Liver (tissue), 9 donors: Measurements from ENCODE around the gene ELL. TPM values are rescaled to one million over a fixed set of nuclear protein-coding genes. Genes with fewer than 3 reads are reported as not detected.
A peak's percentile ranks its signal among the peaks of the same experiment; 100 is the strongest.

Experiments used
- DNase-seq: peaks from one replicate; pipeline ENCODE4 v3.0.0-alpha.2; 2017; ENCODE audit warnings: low spot score
- H3K27ac ChIP-seq, 2 donors: one replicate each; pipeline ENCODE4 v1.7.0; 2013; ENCODE audit warnings: inconsistent platforms in 2 of 2, low read length in 2 of 2, control low read depth in 1 of 2, low read depth in 1 of 2, mild to moderate bottlenecking in 1 of 2
- H3K27me3 ChIP-seq, 4 donors: one replicate each; pipeline versions ENCODE4 v1.6.1 to v1.7.0; 2013; ENCODE audit warnings: low read length in 3 of 4, inconsistent platforms in 1 of 4, mild to moderate bottlenecking in 1 of 4, moderate library complexity in 1 of 4; ENCODE audit not compliant: control insufficient read depth in 4 of 4, insufficient read depth in 4 of 4
- H3K36me3 ChIP-seq, 4 donors: one replicate each; pipeline versions ENCODE4 v1.6.1 to v1.7.0; 2013; ENCODE audit warnings: low read length in 3 of 4, mild to moderate bottlenecking in 3 of 4, low read depth in 1 of 4, moderate library complexity in 1 of 4; ENCODE audit not compliant: control insufficient read depth in 4 of 4, insufficient read depth in 3 of 4
- H3K4me1 ChIP-seq, 4 donors: one replicate each; pipeline versions ENCODE4 v1.6.1 to v1.7.0; 2013; ENCODE audit warnings: low read length in 3 of 4, mild to moderate bottlenecking in 3 of 4, moderate library complexity in 1 of 4; ENCODE audit not compliant: control insufficient read depth in 4 of 4, insufficient read depth in 4 of 4
- H3K4me3 ChIP-seq, 3 donors: one replicate each; pipeline versions ENCODE4 v1.6.1 to v1.7.0; 2013; ENCODE audit warnings: low read length in 3 of 3, control low read depth in 1 of 3, low read depth in 1 of 3, mild to moderate bottlenecking in 1 of 3
- H3K9ac ChIP-seq, 2 donors: one replicate each; pipeline ENCODE4 v1.7.0; 2013; ENCODE audit warnings: low read length in 2 of 2, mild to moderate bottlenecking in 2 of 2, moderate library complexity in 2 of 2, control low read depth in 1 of 2, low read depth in 1 of 2
- H3K9me3 ChIP-seq, 4 donors: one replicate each; pipeline versions ENCODE4 v1.6.1 to v1.7.0; 2013; ENCODE audit warnings: low read length in 3 of 4; ENCODE audit not compliant: control insufficient read depth in 4 of 4
- EGR1 ChIP-seq, 2 donors: IDR thresholded peaks; 2 replicates each; pipeline ENCODE4 v1.6.1; 2016 to 2018; ENCODE audit warnings: antibody characterized with exemption in 2 of 2, low read depth in 2 of 2
- FOXA1 ChIP-seq: IDR thresholded peaks from 2 replicates; pipeline ENCODE4 v1.6.1; 2016; ENCODE audit warnings: antibody characterized with exemption
- FOXA2 ChIP-seq: IDR thresholded peaks from 2 replicates; pipeline ENCODE4 v1.6.1; 2016; ENCODE audit warnings: antibody characterized with exemption
- GABPA ChIP-seq, 2 donors: IDR thresholded peaks in 1 of 2; conservative IDR thresholded peaks in 1 of 2; 2 replicates each; pipeline ENCODE4 v1.6.1; 2016; ENCODE audit warnings: antibody characterized with exemption in 2 of 2, mild to moderate bottlenecking in 1 of 2, moderate library complexity in 1 of 2
- HNF4A ChIP-seq, 2 donors: conservative IDR thresholded peaks; 2 replicates each; pipeline ENCODE4 v1.6.1; 2016; ENCODE audit warnings: antibody characterized with exemption in 2 of 2, mild to moderate bottlenecking in 2 of 2
- HNF4G ChIP-seq: IDR thresholded peaks from 2 replicates; pipeline ENCODE4 v1.6.1; 2016; ENCODE audit warnings: antibody characterized with exemption
- JUND ChIP-seq, 2 donors: IDR thresholded peaks; 2 replicates each; pipeline ENCODE4 v1.6.1; 2016; ENCODE audit warnings: antibody characterized with exemption in 2 of 2
- NR2F2 ChIP-seq: IDR thresholded peaks from 2 replicates; pipeline ENCODE4 v1.6.1; 2016; ENCODE audit warnings: antibody characterized with exemption
- RAD21 ChIP-seq, 2 donors: IDR thresholded peaks; 2 replicates each; pipeline ENCODE4 v1.6.1; 2016; ENCODE audit warnings: antibody characterized with exemption in 2 of 2, mild to moderate bottlenecking in 2 of 2
- RXRA ChIP-seq, 2 donors: IDR thresholded peaks; 2 replicates each; pipeline ENCODE4 v1.6.1; 2017 to 2018; ENCODE audit warnings: antibody characterized with exemption in 2 of 2, mild to moderate bottlenecking in 1 of 2
- SP1 ChIP-seq: IDR thresholded peaks from 2 replicates; pipeline ENCODE4 v1.6.1; 2018; ENCODE audit warnings: antibody characterized with exemption, mild to moderate bottlenecking
- TAF1 ChIP-seq: conservative IDR thresholded peaks from 2 replicates; pipeline ENCODE4 v1.6.1; 2016; ENCODE audit warnings: antibody characterized with exemption, mild to moderate bottlenecking
- YY1 ChIP-seq: IDR thresholded peaks from 2 replicates; pipeline ENCODE4 v1.6.1; 2016; ENCODE audit warnings: antibody characterized with exemption, mild to moderate bottlenecking
- WGBS: extraction: QIAGEN DNeasy Blood & Tissue Kit; methylation state at CpG from one replicate; pipeline ENCODE4 v1.1.7; 2013; 5-methylcytosine and 5-hydroxymethylcytosine counted together
- polyA plus RNA-seq, 2 donors: library from polyadenylated mRNA; stranded (reverse) in 1 of 2; unstranded in 1 of 2; fragments of 200-250 nt in 1 of 2; fragments of >200 nt in 1 of 2; fragmentation: Nextera tagmentation in 1 of 2; extraction: Ambion mirVana in 1 of 2; gene quantifications; one replicate each; pipeline versions ENCODE4 v1.2.1 to v1.2.3, GENCODE V29; 2013 to 2015
- total RNA-seq, 2 donors: library from RNA; depleted of rRNA; stranded (reverse); fragments of >200 nt; gene quantifications; one replicate each; pipeline ENCODE4 v1.2.3, GENCODE V29; 2014
- TF ChIP-seq, protein P1 (sequence below): IDR thresholded peaks from 2 replicates; pipeline ENCODE4 v1.6.1; 2016; ENCODE audit warnings: antibody characterized with exemption
- TF ChIP-seq, protein P2 (sequence below): fragments of 150-350 bp; IDR thresholded peaks from 2 replicates; pipeline ENCODE4 v1.5.1; 2017; ENCODE audit warnings: improper control_type of control experiment, low read depth, low read length; ENCODE audit not compliant: missing input control
- TF ChIP-seq, protein P3 (sequence below): IDR thresholded peaks from 2 replicates; pipeline ENCODE4 v1.6.1; 2016; ENCODE audit warnings: antibody characterized with exemption
- TF ChIP-seq, protein P4 (sequence below): IDR thresholded peaks from 2 replicates; pipeline ENCODE4 v1.6.1; 2016; ENCODE audit warnings: antibody characterized with exemption
- TF ChIP-seq, protein P5 (sequence below): IDR thresholded peaks from 2 replicates; pipeline ENCODE4 v1.6.1; 2016; ENCODE audit warnings: antibody characterized with exemption, mild to moderate bottlenecking
- donor health status: healthy.
- donor health status: healthy.
- donor health status: healthy.
- donor health status: healthy.
- donor health status: healthy.

The ELL gene
- total and polyA plus RNA-seq, 4 donors = 4.5 to 10.5 (median 6.6) TPM

DNA sequence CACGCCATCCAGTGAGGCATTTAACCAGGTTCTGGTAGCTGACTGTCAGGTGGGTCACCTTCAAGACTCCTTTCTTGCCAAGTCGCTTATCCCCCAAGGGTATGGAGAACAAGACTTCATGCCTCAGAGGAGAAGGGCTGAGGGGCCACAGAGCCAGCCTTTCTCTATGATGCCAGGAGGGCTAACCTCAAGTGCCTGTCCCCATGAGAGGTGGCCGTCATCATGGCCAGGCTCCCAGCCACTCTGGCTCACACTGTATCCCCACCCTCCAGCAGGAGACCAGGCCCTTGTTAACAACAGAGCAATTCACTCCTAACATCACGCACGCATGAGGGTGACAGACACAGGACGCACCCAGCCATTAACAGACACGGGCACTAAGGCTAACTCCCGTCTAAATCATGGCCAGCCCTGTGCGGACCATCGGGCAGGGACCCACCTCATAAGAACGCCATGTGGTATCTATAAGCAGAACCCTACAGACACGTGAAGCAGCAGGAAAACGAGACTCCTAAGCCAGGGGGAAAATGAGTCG is 45.3 kb downstream of the ELL start:
- H3K27ac ChIP-seq = peak overlapping the region in 1 of 2 donors; percentile 46

DNA sequence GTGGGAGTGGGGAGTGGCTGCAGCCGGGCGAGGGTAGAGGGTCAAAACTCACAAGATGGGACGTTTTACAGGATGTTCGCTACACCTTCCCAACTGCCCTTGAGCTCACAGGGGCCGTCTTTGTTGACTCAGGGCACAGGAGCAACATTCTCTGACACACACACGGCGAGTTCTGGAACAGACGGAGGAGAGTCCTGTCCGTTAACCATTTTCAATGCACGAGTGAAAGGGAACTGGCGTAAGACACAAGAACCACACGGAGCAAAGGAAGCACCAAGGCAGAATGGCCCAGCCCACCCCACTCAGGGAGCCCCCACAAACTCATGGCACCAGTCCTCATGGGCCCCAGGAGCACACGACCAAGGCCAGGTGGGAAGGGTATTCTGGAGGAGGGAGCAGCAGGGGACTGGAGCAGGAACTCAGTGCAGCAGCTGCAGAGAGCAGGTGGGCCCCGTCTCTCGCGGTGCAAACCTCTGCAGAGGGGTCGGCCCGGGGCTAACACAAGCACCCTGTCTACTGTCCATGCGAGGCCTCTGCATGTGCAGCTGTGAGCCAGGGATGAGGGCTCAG is 46.0 kb downstream of the ELL start:
- no peaks in the 10 kb centered on the region for H3K27me3 ChIP-seq
- H3K4me3 ChIP-seq = no peak overlapping the region
- 67% methylated on average over 19 of the region's 19 CpGs for WGBS
- TF ChIP-seq HNF4G (no peak), RXRA (IDR thresholded peaks at IDR 0.05) (no peak), YY1 (no peak), RAD21 (IDR thresholded peaks at IDR 0.05) (no peak), HNF4A (conservative IDR thresholded peaks at IDR 0.05) (no peak), EGR1 (IDR thresholded peaks at IDR 0.05; ENCODE audit: low read depth in 2 of 2) (no peak), SP1 (no peak), TAF1 (no peak), JUND (IDR thresholded peaks at IDR 0.05) (no peak), FOXA2 (no peak), FOXA1 (no peak), NR2F2 (no peak)
- TF ChIP-seq, protein P1, sequence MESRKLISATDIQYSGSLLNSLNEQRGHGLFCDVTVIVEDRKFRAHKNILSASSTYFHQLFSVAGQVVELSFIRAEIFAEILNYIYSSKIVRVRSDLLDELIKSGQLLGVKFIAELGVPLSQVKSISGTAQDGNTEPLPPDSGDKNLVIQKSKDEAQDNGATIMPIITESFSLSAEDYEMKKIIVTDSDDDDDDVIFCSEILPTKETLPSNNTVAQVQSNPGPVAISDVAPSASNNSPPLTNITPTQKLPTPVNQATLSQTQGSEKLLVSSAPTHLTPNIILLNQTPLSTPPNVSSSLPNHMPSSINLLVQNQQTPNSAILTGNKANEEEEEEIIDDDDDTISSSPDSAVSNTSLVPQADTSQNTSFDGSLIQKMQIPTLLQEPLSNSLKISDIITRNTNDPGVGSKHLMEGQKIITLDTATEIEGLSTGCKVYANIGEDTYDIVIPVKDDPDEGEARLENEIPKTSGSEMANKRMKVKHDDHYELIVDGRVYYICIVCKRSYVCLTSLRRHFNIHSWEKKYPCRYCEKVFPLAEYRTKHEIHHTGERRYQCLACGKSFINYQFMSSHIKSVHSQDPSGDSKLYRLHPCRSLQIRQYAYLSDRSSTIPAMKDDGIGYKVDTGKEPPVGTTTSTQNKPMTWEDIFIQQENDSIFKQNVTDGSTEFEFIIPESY = no peak
- TF ChIP-seq, protein P2, sequence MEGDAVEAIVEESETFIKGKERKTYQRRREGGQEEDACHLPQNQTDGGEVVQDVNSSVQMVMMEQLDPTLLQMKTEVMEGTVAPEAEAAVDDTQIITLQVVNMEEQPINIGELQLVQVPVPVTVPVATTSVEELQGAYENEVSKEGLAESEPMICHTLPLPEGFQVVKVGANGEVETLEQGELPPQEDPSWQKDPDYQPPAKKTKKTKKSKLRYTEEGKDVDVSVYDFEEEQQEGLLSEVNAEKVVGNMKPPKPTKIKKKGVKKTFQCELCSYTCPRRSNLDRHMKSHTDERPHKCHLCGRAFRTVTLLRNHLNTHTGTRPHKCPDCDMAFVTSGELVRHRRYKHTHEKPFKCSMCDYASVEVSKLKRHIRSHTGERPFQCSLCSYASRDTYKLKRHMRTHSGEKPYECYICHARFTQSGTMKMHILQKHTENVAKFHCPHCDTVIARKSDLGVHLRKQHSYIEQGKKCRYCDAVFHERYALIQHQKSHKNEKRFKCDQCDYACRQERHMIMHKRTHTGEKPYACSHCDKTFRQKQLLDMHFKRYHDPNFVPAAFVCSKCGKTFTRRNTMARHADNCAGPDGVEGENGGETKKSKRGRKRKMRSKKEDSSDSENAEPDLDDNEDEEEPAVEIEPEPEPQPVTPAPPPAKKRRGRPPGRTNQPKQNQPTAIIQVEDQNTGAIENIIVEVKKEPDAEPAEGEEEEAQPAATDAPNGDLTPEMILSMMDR = no peak
- TF ChIP-seq, protein P3, sequence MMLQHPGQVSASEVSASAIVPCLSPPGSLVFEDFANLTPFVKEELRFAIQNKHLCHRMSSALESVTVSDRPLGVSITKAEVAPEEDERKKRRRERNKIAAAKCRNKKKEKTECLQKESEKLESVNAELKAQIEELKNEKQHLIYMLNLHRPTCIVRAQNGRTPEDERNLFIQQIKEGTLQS = no peak
- TF ChIP-seq, protein P4, sequence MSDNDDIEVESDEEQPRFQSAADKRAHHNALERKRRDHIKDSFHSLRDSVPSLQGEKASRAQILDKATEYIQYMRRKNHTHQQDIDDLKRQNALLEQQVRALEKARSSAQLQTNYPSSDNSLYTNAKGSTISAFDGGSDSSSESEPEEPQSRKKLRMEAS = no peak
- no peak for DNase-seq
- peaks cover 10 to 49% (median 29%) of the 10 kb centered on the region in 4 donors for H3K4me1 ChIP-seq
- no peaks in the 10 kb centered on the region for H3K9me3 ChIP-seq
- H3K27ac ChIP-seq = peak overlapping the region; percentile 30 to 43
- peaks cover 0 to 2% (median 0%) of the 10 kb centered on the region in 4 donors for H3K36me3 ChIP-seq
- no peak overlapping the region for H3K9ac ChIP-seq

More for the DNA sequence above, 45.3 kb downstream of the ELL start:
- no peak overlapping the region for H3K9ac ChIP-seq
- H3K4me3 ChIP-seq = no peak overlapping the region
- H3K36me3 ChIP-seq = peaks cover 0 to 2% (median 0%) of the 10 kb centered on the region in 4 donors
- WGBS = 93% methylated on average over 14 of the region's 14 CpGs
- H3K4me1 ChIP-seq = peaks cover 10 to 49% (median 30%) of the 10 kb centered on the region in 4 donors
- H3K9me3 ChIP-seq = no peaks in the 10 kb centered on the region
- TF ChIP-seq, protein P4 = no peak
- TF ChIP-seq NR2F2 = no peak
- TF ChIP-seq TAF1 = no peak
- no peak for TF ChIP-seq RAD21 (IDR thresholded peaks at IDR 0.05)
- TF ChIP-seq, protein P1 = no peak
- TF ChIP-seq, protein P5, sequence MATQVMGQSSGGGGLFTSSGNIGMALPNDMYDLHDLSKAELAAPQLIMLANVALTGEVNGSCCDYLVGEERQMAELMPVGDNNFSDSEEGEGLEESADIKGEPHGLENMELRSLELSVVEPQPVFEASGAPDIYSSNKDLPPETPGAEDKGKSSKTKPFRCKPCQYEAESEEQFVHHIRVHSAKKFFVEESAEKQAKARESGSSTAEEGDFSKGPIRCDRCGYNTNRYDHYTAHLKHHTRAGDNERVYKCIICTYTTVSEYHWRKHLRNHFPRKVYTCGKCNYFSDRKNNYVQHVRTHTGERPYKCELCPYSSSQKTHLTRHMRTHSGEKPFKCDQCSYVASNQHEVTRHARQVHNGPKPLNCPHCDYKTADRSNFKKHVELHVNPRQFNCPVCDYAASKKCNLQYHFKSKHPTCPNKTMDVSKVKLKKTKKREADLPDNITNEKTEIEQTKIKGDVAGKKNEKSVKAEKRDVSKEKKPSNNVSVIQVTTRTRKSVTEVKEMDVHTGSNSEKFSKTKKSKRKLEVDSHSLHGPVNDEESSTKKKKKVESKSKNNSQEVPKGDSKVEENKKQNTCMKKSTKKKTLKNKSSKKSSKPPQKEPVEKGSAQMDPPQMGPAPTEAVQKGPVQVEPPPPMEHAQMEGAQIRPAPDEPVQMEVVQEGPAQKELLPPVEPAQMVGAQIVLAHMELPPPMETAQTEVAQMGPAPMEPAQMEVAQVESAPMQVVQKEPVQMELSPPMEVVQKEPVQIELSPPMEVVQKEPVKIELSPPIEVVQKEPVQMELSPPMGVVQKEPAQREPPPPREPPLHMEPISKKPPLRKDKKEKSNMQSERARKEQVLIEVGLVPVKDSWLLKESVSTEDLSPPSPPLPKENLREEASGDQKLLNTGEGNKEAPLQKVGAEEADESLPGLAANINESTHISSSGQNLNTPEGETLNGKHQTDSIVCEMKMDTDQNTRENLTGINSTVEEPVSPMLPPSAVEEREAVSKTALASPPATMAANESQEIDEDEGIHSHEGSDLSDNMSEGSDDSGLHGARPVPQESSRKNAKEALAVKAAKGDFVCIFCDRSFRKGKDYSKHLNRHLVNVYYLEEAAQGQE = no peak
- no peak for TF ChIP-seq EGR1 (IDR thresholded peaks at IDR 0.05; ENCODE audit: low read depth in 2 of 2)
- no peak for TF ChIP-seq FOXA1
- no peak for TF ChIP-seq FOXA2
- TF ChIP-seq GABPA (IDR thresholded peaks at IDR 0.05 in 1 of 2, conservative IDR thresholded peaks at IDR 0.05 in 1 of 2) = no peak
- DNase-seq = no peak
- H3K27me3 ChIP-seq = no peaks in the 10 kb centered on the region
